Measurements from ENCODE around the gene NDEL1. TPM values are rescaled to one million over a fixed set of nuclear protein-coding genes. Genes with fewer than 3 reads are reported as not detected.

Gene NDEL1
- total RNA-seq, 1 experiment from 2014 or later: 34.7 TPM

- H3K27ac Mint-ChIP-seq: no peak overlapping the region
- DNase-seq (ENCODE audit: low spot score): no peak
- ChIA-PET CTCF (interaction anchor here (0.6 kb wide), 1 partner anchor 342 kb away, joined by 3 read pairs; no protein-coding TSS in a partner anchor), POLR2A (no interaction called here)
- no peak for ATAC-seq
- H3K36me3 Mint-ChIP-seq: peaks cover 94% of the 10 kb centered on the region
- H3K9me3 Mint-ChIP-seq: peaks cover 2% of the 10 kb centered on the region; the same call in 1 of the 2 replicates
- TF ChIP-seq NR1H2 (CRISPR knock-in tag; IDR thresholded peaks at IDR 0.05) (no peak), PREB (CRISPR knock-in tag; IDR thresholded peaks at IDR 0.05; ENCODE audit: borderline replicate concordance) (no peak), GABPB1 (CRISPR knock-in tag; IDR thresholded peaks at IDR 0.05) (no peak), ESRRA (CRISPR knock-in tag; IDR thresholded peaks at IDR 0.05; ENCODE audit: borderline replicate concordance) (no peak), ZNF121 (CRISPR knock-in tag; IDR thresholded peaks at IDR 0.05) (no peak), GRHL2 (CRISPR knock-in tag; IDR thresholded peaks at IDR 0.05; ENCODE audit: insufficient replicate concordance, severe bottlenecking) (no peak), SMAD4 (CRISPR knock-in tag; IDR thresholded peaks at IDR 0.05) (no peak)
- no peak overlapping the region for H3K4me3 Mint-ChIP-seq
- no peaks in the 10 kb centered on the region for H3K4me1 Mint-ChIP-seq
- no peaks in the 10 kb centered on the region for H3K27me3 Mint-ChIP-seq (ENCODE audit: low read depth)
Observed at GRCh38 chr17:8489841-8490240, 54.2 kb downstream of the NDEL1 start.

GRCh38 chr17:8490256-8491023, 54.8 kb downstream of the NDEL1 start:
- H3K27ac Mint-ChIP-seq: no peak overlapping the region
- ATAC-seq (no peak), DNase-seq (ENCODE audit: low spot score) (no peak)
- H3K36me3 Mint-ChIP-seq: peaks cover 93% of the 10 kb centered on the region
- no peaks in the 10 kb centered on the region for H3K27me3 Mint-ChIP-seq (ENCODE audit: low read depth)
- ChIA-PET POLR2A (interaction anchor here (0.6 kb wide), 1 partner anchor 104 kb away, joined by 3 read pairs; no protein-coding TSS in a partner anchor), CTCF (interaction anchor here (0.6 kb wide), 1 partner anchor 342 kb away, joined by 3 read pairs; no protein-coding TSS in a partner anchor)
- no peaks in the 10 kb centered on the region for H3K9me3 Mint-ChIP-seq
- H3K4me3 Mint-ChIP-seq: no peak overlapping the region
- H3K4me1 Mint-ChIP-seq: no peaks in the 10 kb centered on the region
- TF ChIP-seq E2F4 (CRISPR knock-in tag; IDR thresholded peaks at IDR 0.05; ENCODE audit: borderline replicate concordance, low read depth): no peak
- TF ChIP-seq OVOL2 (CRISPR knock-in tag; IDR thresholded peaks at IDR 0.05; ENCODE audit: borderline replicate concordance): no peak
- no peak for TF ChIP-seq ERG (CRISPR knock-in tag; IDR thresholded peaks at IDR 0.05)
- no peak for TF ChIP-seq ETV6 (CRISPR knock-in tag; IDR thresholded peaks at IDR 0.05)
- TF ChIP-seq RELA (CRISPR knock-in tag; IDR thresholded peaks at IDR 0.05; ENCODE audit: borderline replicate concordance): no peak
- no peak for TF ChIP-seq ELF4 (CRISPR knock-in tag; IDR thresholded peaks at IDR 0.05; ENCODE audit: low read depth)
- TF ChIP-seq JUN (CRISPR knock-in tag; IDR thresholded peaks at IDR 0.05): no peak
- no peak for TF ChIP-seq ZNF263 (CRISPR knock-in tag; IDR thresholded peaks at IDR 0.05; ENCODE audit: low read depth)
- TF ChIP-seq NR3C1 (CRISPR knock-in tag; conservative IDR thresholded peaks at IDR 0.05; ENCODE audit: low read depth): no peak
- TF ChIP-seq, protein P1, sequence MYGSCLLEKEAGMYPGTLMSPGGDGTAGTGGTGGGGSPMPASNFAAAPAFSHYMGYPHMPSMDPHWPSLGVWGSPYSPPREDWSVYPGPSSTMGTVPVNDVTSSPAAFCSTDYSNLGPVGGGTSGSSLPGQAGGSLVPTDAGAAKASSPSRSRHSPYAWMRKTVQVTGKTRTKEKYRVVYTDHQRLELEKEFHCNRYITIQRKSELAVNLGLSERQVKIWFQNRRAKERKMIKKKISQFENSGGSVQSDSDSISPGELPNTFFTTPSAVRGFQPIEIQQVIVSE (CRISPR knock-in tag; IDR thresholded peaks at IDR 0.05; ENCODE audit: borderline replicate concordance): no peak
- TF ChIP-seq, protein P2, sequence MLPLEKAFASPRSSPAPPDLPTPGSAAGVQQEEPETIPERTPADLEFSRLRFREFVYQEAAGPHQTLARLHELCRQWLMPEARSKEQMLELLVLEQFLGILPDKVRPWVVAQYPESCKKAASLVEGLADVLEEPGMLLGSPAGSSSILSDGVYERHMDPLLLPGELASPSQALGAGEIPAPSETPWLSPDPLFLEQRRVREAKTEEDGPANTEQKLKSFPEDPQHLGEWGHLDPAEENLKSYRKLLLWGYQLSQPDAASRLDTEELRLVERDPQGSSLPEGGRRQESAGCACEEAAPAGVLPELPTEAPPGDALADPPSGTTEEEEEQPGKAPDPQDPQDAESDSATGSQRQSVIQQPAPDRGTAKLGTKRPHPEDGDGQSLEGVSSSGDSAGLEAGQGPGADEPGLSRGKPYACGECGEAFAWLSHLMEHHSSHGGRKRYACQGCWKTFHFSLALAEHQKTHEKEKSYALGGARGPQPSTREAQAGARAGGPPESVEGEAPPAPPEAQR (CRISPR knock-in tag; IDR thresholded peaks at IDR 0.05): no peak
- TF ChIP-seq, protein P3, sequence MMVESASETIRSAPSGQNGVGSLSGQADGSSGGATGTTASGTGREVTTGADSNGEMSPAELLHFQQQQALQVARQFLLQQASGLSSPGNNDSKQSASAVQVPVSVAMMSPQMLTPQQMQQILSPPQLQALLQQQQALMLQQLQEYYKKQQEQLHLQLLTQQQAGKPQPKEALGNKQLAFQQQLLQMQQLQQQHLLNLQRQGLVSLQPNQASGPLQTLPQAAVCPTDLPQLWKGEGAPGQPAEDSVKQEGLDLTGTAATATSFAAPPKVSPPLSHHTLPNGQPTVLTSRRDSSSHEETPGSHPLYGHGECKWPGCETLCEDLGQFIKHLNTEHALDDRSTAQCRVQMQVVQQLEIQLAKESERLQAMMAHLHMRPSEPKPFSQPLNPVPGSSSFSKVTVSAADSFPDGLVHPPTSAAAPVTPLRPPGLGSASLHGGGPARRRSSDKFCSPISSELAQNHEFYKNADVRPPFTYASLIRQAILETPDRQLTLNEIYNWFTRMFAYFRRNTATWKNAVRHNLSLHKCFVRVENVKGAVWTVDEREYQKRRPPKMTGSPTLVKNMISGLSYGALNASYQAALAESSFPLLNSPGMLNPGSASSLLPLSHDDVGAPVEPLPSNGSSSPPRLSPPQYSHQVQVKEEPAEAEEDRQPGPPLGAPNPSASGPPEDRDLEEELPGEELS (CRISPR knock-in tag; IDR thresholded peaks at IDR 0.05): no peak
- TF ChIP-seq NR1H2 (CRISPR knock-in tag; IDR thresholded peaks at IDR 0.05): no peak
- no peak for TF ChIP-seq FOXJ3 (CRISPR knock-in tag; IDR thresholded peaks at IDR 0.05; ENCODE audit: borderline replicate concordance)
- TF ChIP-seq HMGA2 (CRISPR knock-in tag; IDR thresholded peaks at IDR 0.05): no peak

All from WTC11 (cell line).